OCI-LY1 (cell line): ENCODE measurements around the gene PID1.

Source experiments
- H2AFZ ChIP-seq: fragments of 200-600 bp; sonication (generic), shearing (Covaris generic); 2 replicates; pipeline ENCODE4 v1.6.0; 2014; ENCODE audit warnings: antibody characterized with exemption, mild to moderate bottlenecking, low read length
- H3F3A ChIP-seq: fragments of 200-600 bp; sonication (generic), shearing (Covaris generic); 2 replicates; pipeline ENCODE4 v1.6.0; 2014; ENCODE audit warnings: mild to moderate bottlenecking, antibody characterized with exemption, low read length, moderate library complexity; ENCODE audit not compliant: insufficient read depth
- H3K27ac ChIP-seq: fragments of 200-600 bp; sonication (generic); 2 replicates; pipeline ENCODE4 v1.5.1; 2014; ENCODE audit warnings: low read length, mixed run types, mild to moderate bottlenecking, low read depth; ENCODE audit not compliant: poor library complexity, severe bottlenecking
- H3K27me3 ChIP-seq: fragments of 200-600 bp; sonication (generic); 2 replicates; pipeline ENCODE4 v1.6.0; 2014; ENCODE audit warnings: antibody characterized with exemption, mild to moderate bottlenecking, low read length, moderate library complexity; ENCODE audit not compliant: insufficient read depth
- H3K36me3 ChIP-seq: fragments of 200-600 bp; sonication (generic); 2 replicates; pipeline ENCODE4 v1.6.1; 2014; ENCODE audit warnings: mild to moderate bottlenecking, antibody characterized with exemption, low read length, moderate library complexity, mixed read lengths; ENCODE audit not compliant: insufficient read depth
- H3K4me1 ChIP-seq: fragments of 200-600 bp; sonication (generic); 2 replicates; pipeline ENCODE4 v1.5.1; 2014; ENCODE audit warnings: mild to moderate bottlenecking, low read length, moderate library complexity; ENCODE audit not compliant: insufficient read depth, severe bottlenecking
- H3K4me2 ChIP-seq: fragments of 200-600 bp; sonication (generic), shearing (Covaris generic); 2 replicates; pipeline ENCODE4 v1.6.1; 2014; ENCODE audit warnings: low read length
- H3K4me3 ChIP-seq: fragments of 200-600 bp; sonication (generic); 2 replicates; pipeline ENCODE4 v1.5.1; 2014; ENCODE audit warnings: low read length, low read depth, mild to moderate bottlenecking, mixed read lengths; ENCODE audit not compliant: poor library complexity, severe bottlenecking
- H3K79me2 ChIP-seq: fragments of 200-600 bp; shearing (Covaris generic); 2 replicates; pipeline ENCODE4 v1.6.1; 2016; ENCODE audit warnings: mixed run types, low read length, mixed read lengths; ENCODE audit not compliant: insufficient read depth
- H3K9ac ChIP-seq: fragments of 200-600 bp; sonication (generic), shearing (Covaris generic); 2 replicates; pipeline ENCODE4 v1.6.1; 2014; ENCODE audit warnings: mild to moderate bottlenecking, low read length, mixed read lengths
- H3K9me2 ChIP-seq: fragments of 200-600 bp; sonication (generic), shearing (Covaris generic); 2 replicates; pipeline ENCODE4 v1.6.1; 2014; ENCODE audit warnings: low read depth, mild to moderate bottlenecking, low read length, mixed read lengths
- H3K9me3 ChIP-seq: fragments of 200-600 bp; shearing (Covaris generic); 2 replicates; pipeline ENCODE4 v1.6.1; 2014; ENCODE audit warnings: low read length, mixed read lengths
- H4K20me1 ChIP-seq: fragments of 200-600 bp; sonication (generic), shearing (Covaris generic); 2 replicates; pipeline ENCODE4 v1.6.0; 2016; ENCODE audit warnings: mild to moderate bottlenecking, low read length; ENCODE audit not compliant: insufficient read depth
- EZH2 ChIP-seq: fragments of 200-600 bp; sonication (generic), shearing (Covaris generic); IDR thresholded peaks from 2 replicates; pipeline ENCODE4 v1.8.0; 2017; ENCODE audit warnings: borderline replicate concordance, mixed run types, mild to moderate bottlenecking, antibody characterized with exemption, low read length, moderate library complexity, mixed read lengths
- TF ChIP-seq, protein P1 (sequence below): fragments of 200-600 bp; sonication (generic), shearing (Covaris generic); IDR thresholded peaks from 2 replicates; pipeline ENCODE4 v1.5.1; 2017; ENCODE audit warnings: mild to moderate bottlenecking, antibody characterized with exemption, low read length, moderate library complexity, mixed read lengths

PID1 gene

DNA sequence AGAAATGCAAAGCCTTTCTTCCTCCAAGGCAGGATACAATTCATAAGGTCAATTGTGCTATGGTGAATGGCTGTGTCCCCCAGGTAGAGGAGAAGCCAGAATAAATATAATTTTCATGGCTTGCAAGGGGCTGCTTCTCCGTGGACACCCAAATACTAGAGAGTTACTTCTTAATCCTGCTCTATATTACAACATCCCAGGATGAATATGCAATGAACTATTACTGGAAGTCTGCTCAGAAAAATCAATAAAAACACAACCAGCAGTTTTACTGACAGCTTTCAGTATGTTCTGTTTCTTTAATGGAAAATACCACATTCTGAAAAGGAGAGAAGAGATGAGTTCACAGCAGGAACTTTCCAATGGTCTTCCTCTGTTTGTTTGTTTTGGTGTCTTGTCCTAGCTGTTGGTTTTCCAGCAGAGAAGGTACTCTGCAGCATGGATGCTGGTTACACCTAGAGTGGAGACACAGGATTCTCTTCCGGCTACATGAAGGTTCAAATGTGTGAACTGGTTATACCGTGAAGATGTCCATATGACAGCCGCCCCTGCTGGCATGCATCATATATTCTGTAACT, 213.0 kb downstream of the PID1 start:
- Histone ChIP-seq H2AFZ (no peak overlapping the region), H3K27me3 (no peaks in the 10 kb centered on the region), H3K4me1 (no peaks in the 10 kb centered on the region), H3K4me2 (no peak overlapping the region), H3K4me3 (no peak overlapping the region), H3K9ac (no peak overlapping the region), H3K9me2 (no peaks in the 10 kb centered on the region), H3K36me3 (no peaks in the 10 kb centered on the region), H3K9me3 (no peaks in the 10 kb centered on the region), H3K79me2 (no peaks in the 10 kb centered on the region), H4K20me1 (no peaks in the 10 kb centered on the region), H3K27ac (no peak overlapping the region), H3F3A (no peaks in the 10 kb centered on the region)
- no peak for TF ChIP-seq EZH2
- TF ChIP-seq, protein P1, sequence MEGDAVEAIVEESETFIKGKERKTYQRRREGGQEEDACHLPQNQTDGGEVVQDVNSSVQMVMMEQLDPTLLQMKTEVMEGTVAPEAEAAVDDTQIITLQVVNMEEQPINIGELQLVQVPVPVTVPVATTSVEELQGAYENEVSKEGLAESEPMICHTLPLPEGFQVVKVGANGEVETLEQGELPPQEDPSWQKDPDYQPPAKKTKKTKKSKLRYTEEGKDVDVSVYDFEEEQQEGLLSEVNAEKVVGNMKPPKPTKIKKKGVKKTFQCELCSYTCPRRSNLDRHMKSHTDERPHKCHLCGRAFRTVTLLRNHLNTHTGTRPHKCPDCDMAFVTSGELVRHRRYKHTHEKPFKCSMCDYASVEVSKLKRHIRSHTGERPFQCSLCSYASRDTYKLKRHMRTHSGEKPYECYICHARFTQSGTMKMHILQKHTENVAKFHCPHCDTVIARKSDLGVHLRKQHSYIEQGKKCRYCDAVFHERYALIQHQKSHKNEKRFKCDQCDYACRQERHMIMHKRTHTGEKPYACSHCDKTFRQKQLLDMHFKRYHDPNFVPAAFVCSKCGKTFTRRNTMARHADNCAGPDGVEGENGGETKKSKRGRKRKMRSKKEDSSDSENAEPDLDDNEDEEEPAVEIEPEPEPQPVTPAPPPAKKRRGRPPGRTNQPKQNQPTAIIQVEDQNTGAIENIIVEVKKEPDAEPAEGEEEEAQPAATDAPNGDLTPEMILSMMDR: no peak

DNA sequence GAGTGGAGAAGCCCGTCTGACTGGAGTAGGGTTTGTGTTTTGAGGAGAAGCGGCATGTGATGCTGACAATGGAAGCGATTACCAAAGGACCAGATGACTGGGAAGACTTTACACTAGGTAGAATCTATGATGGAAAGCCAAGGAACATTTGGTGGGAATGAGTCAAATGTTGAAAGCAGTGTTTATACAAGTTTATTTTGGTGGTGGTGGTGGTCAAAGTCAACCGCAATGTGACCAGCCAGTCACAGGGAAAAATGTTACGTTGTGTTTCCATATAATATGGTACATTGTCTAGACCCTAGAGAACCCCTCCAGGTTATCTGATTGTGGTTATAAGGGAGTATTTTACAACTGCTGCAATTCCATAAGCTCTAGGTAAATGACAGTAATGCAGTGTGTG, 216.8 kb downstream of the PID1 start:
- no peak overlapping the region for H3K9ac ChIP-seq

DNA sequence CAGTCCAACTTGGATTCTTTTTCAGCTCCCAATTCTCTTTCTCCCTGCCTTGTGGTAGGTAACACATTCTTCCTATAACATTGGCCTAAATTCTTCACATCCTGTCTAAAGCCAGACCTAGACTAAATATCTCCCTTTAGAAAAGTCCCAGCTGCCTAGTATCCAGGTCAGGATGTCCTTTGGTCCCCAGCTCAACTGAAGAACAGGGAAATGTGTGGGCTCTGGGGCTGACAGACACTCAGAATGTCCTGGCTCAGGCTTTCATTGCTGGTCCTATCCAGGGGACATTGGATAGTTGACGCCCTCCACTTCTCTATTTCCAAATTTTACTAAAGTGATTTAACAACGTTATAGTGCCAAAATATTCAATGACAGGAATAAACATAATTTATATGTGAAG, 219.3 kb downstream of the PID1 start:
- no peak overlapping the region for H3K4me2 ChIP-seq
- H3K27ac ChIP-seq: no peak overlapping the region
- H3K4me3 ChIP-seq: no peak overlapping the region
- no peaks in the 10 kb centered on the region for H3K36me3 ChIP-seq
- H3K27me3 ChIP-seq: no peaks in the 10 kb centered on the region
- TF ChIP-seq EZH2: no peak
- TF ChIP-seq, protein P1: no peak
- no peak overlapping the region for H2AFZ ChIP-seq
- no peak overlapping the region for H3K9ac ChIP-seq
- no peaks in the 10 kb centered on the region for H3K79me2 ChIP-seq
- H4K20me1 ChIP-seq: no peaks in the 10 kb centered on the region
- H3K9me3 ChIP-seq: no peaks in the 10 kb centered on the region
- H3F3A ChIP-seq: no peaks in the 10 kb centered on the region
- no peaks in the 10 kb centered on the region for H3K9me2 ChIP-seq
- H3K4me1 ChIP-seq: no peaks in the 10 kb centered on the region

More for the DNA sequence above, 216.8 kb downstream of the PID1 start:
- Histone ChIP-seq H3K4me1 (no peaks in the 10 kb centered on the region), H2AFZ (no peak overlapping the region), H3K79me2 (no peaks in the 10 kb centered on the region), H3F3A (no peaks in the 10 kb centered on the region), H4K20me1 (no peaks in the 10 kb centered on the region), H3K4me3 (no peak overlapping the region), H3K9me2 (no peaks in the 10 kb centered on the region), H3K4me2 (no peak overlapping the region), H3K9me3 (no peaks in the 10 kb centered on the region), H3K27me3 (no peaks in the 10 kb centered on the region), H3K36me3 (no peaks in the 10 kb centered on the region), H3K27ac (no peak overlapping the region)
- TF ChIP-seq EZH2: no peak
- TF ChIP-seq, protein P1: no peak
